OCI-LY7 (cell line): ENCODE data around the gene RPUSD1. TPM values are rescaled to one million over a fixed set of nuclear protein-coding genes. Genes with fewer than 3 reads are reported as not detected.

Experiments used
- BruUV-seq: library from RNA; stranded (reverse); fragments of 400-500 nt; replicated peaks from 2 replicates; lab custom pipeline; 2021; lab: Mats Ljungman, UMichigan
- CTCF ChIA-PET: fragments of 300-600 bp; sonication (Branson Sonifier 250); formaldehyde crosslinking; loops from one replicate; lab custom pipeline; 2022; ENCODE audit warnings: antibody characterized with exemption; ENCODE audit not compliant: unreplicated experiment; lab: Charles Lee
- POLR2A ChIA-PET: fragments of 300-600 bp; sonication (Branson Sonifier 250); formaldehyde crosslinking; loops from one replicate; lab custom pipeline; 2022; ENCODE audit warnings: antibody characterized with exemption; lab: Charles Lee
- DNase-seq: peaks from one replicate; pipeline ENCODE4 v3.0.0-alpha.2; 2015; ENCODE audit warnings: low spot score
- H2AFZ ChIP-seq: fragments of 200-600 bp; sonication (generic), shearing (Covaris generic); 2 replicates; pipeline ENCODE4 v1.6.1; 2014; ENCODE audit warnings: mild to moderate bottlenecking, antibody characterized with exemption, low read length, moderate library complexity
- H3K27ac ChIP-seq: fragments of 200-600 bp; sonication (generic); 2 replicates; pipeline ENCODE4 v1.5.1; 2014; ENCODE audit warnings: mixed run types, low read depth, mild to moderate bottlenecking, moderate library complexity, low read length, inconsistent platforms; ENCODE audit not compliant: poor library complexity, severe bottlenecking
- H3K36me3 ChIP-seq: fragments of 200-600 bp; sonication (generic); 2 replicates; pipeline ENCODE4 v1.6.1; 2014; ENCODE audit warnings: mild to moderate bottlenecking, antibody characterized with exemption, low read length, moderate library complexity, mixed read lengths; ENCODE audit not compliant: insufficient read depth
- H3K4me1 ChIP-seq: fragments of 200-600 bp; sonication (generic); 2 replicates; pipeline ENCODE4 v1.5.1; 2014; ENCODE audit warnings: mild to moderate bottlenecking, low read length; ENCODE audit not compliant: insufficient read depth, poor library complexity, severe bottlenecking
- H3K4me2 ChIP-seq: fragments of 200-600 bp; sonication (generic); 2 replicates; pipeline ENCODE4 v1.6.1; 2014; ENCODE audit warnings: mild to moderate bottlenecking, low read length
- H3K4me3 ChIP-seq: fragments of 200-600 bp; sonication (generic); 2 replicates; pipeline ENCODE4 v1.5.1; 2014; ENCODE audit warnings: mild to moderate bottlenecking, low read depth, low read length; ENCODE audit not compliant: poor library complexity, severe bottlenecking
- H3K79me2 ChIP-seq: fragments of 200-600 bp; sonication (generic); 2 replicates; pipeline ENCODE4 v1.6.1; 2016; ENCODE audit warnings: low read depth, mild to moderate bottlenecking, low read length, moderate library complexity, mixed read lengths; ENCODE audit not compliant: insufficient read depth
- H3K9me2 ChIP-seq: fragments of 200-600 bp; sonication (generic); 2 replicates; pipeline ENCODE4 v1.6.1; 2016; ENCODE audit warnings: mild to moderate bottlenecking, low read length, mixed read lengths; ENCODE audit not compliant: insufficient read depth
- H3K9me3 ChIP-seq: fragments of 200-600 bp; sonication (generic); 2 replicates; pipeline ENCODE4 v1.6.1; 2014; ENCODE audit warnings: mild to moderate bottlenecking, mixed run types, low read length, mixed read lengths
- H4K20me1 ChIP-seq: fragments of 200-600 bp; sonication (generic); 2 replicates; pipeline ENCODE4 v1.6.1; 2014; ENCODE audit warnings: mild to moderate bottlenecking, antibody characterized with exemption, low read length, moderate library complexity, mixed read lengths; ENCODE audit not compliant: insufficient read depth
- EZH2phosphoT487 ChIP-seq: fragments of 200-600 bp; sonication (generic); IDR thresholded peaks from 2 replicates; pipeline ENCODE4 v1.6.1; 2018; ENCODE audit warnings: low read depth, borderline replicate concordance, mild to moderate bottlenecking, mixed run types, antibody characterized with exemption, low read length, moderate library complexity, mixed read lengths
- intact Hi-C: fragments of 100-400 bp; cut with micrococcal nuclease; formaldehyde crosslinking; loops from one replicate; pipeline ENCODE4 v1.10.0; 2022; ENCODE audit not compliant: unreplicated experiment
- total RNA-seq, 2 experiments: library from RNA; depleted of rRNA in 1 of 2; stranded (reverse); fragments of >200 nt in 1 of 2; shearing (Covaris generic) in 1 of 2; gene quantifications; 2 replicates each; pipeline ENCODE4 v1.2.3, GENCODE V29; 2014 to 2022
- TF ChIP-seq, protein P1 (sequence below): fragments of 200-600 bp; sonication (generic); conservative IDR thresholded peaks from 2 replicates; pipeline ENCODE4 v1.5.1; 2014; ENCODE audit warnings: mild to moderate bottlenecking, antibody characterized with exemption, low read length, moderate library complexity, mixed read lengths

Gene RPUSD1
- total RNA-seq, 2 experiments from 2014 or later = 48.6 to 64.1 TPM

DNA sequence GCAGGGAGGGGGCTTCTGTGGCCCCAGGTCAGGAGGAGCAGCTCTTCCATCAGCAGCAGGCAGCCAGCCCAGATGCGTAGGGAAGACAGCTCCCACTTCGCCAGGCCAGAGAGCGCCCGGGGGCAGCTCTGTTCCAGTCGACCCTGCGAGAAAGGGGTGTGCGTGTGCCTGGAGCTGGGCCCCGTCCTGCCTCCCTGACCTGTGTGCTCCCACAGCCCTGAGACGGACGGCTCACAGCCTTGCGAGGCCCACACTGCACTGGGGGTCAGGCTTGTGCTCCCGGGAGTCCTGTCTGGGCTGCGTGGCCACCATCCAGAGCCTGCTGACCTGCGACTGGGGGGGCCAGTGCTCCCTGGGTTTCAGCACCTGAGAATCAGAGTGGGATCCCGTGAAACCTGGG is 28.1 kb downstream of the RPUSD1 start:
- Histone ChIP-seq H3K4me2 (no peak overlapping the region), H3K27ac (no peak overlapping the region), H4K20me1 (no peaks in the 10 kb centered on the region), H3K9me2 (no peaks in the 10 kb centered on the region), H3K4me1 (no peaks in the 10 kb centered on the region), H3K79me2 (no peaks in the 10 kb centered on the region), H3K36me3 (no peaks in the 10 kb centered on the region), H3K4me3 (no peak overlapping the region), H3K9me3 (no peaks in the 10 kb centered on the region), H2AFZ (no peak overlapping the region)
- no TSS peak for BruUV-seq
- no peak for DNase-seq
- TF ChIP-seq EZH2phosphoT487 = no peak
- TF ChIP-seq, protein P1, sequence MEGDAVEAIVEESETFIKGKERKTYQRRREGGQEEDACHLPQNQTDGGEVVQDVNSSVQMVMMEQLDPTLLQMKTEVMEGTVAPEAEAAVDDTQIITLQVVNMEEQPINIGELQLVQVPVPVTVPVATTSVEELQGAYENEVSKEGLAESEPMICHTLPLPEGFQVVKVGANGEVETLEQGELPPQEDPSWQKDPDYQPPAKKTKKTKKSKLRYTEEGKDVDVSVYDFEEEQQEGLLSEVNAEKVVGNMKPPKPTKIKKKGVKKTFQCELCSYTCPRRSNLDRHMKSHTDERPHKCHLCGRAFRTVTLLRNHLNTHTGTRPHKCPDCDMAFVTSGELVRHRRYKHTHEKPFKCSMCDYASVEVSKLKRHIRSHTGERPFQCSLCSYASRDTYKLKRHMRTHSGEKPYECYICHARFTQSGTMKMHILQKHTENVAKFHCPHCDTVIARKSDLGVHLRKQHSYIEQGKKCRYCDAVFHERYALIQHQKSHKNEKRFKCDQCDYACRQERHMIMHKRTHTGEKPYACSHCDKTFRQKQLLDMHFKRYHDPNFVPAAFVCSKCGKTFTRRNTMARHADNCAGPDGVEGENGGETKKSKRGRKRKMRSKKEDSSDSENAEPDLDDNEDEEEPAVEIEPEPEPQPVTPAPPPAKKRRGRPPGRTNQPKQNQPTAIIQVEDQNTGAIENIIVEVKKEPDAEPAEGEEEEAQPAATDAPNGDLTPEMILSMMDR = no peak
- ChIA-PET CTCF (no interaction called here), POLR2A (no interaction called here)
- intact Hi-C loops = no loop called here

DNA sequence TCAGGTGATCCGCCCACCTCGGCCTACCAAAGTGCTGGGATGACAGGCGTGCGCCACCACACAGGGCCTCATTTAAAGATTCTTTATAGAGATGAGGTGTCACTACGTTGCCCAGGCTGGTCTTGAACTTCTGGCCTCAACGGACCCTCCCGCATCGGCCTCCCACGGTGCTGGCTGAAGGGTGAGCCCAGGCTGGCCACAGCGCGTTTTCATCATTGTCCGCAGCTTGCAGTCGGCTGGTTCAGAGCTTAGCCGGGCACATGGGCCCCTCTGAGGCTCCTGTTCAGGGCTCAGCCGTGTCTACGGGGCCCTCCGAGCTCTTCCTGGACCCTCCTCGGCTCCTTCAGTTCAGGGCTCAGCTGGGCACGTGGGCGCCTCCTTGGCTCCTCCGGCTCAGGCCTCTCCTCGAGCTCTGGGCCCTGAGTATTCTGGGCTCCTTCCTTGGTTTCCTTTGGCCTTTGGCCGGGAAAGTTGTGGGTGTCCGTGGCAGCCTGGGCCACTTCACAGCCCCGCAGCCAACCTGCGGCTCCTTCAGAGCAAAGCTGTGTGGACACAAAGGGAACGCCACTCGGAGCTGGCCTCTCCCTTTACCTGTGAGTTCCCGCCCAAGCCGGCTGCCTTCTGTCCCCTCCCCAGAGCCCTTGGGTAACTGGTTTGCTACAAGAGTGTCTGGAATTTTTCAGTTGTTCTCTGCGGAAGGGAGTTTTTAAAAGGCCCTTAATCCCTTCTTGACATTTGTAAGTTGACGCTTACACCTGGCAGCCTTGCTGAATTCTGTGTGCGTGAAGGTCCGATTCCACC is 28.9 kb downstream of the RPUSD1 start:
- TF ChIP-seq, protein P1 = no peak
- TF ChIP-seq EZH2phosphoT487 = no peak
- ChIA-PET POLR2A (no interaction called here), CTCF (no interaction called here)
- no peak overlapping the region for H3K4me2 ChIP-seq
- no peaks in the 10 kb centered on the region for H3K79me2 ChIP-seq
- DNase-seq = no peak
- no peaks in the 10 kb centered on the region for H4K20me1 ChIP-seq
- no peaks in the 10 kb centered on the region for H3K9me2 ChIP-seq
- no peak overlapping the region for H3K27ac ChIP-seq
- H2AFZ ChIP-seq = no peak overlapping the region
- BruUV-seq = no TSS peak
- no peaks in the 10 kb centered on the region for H3K4me1 ChIP-seq
- no peaks in the 10 kb centered on the region for H3K36me3 ChIP-seq
- intact Hi-C loops = no loop called here
- no peaks in the 10 kb centered on the region for H3K9me3 ChIP-seq
- no peak overlapping the region for H3K4me3 ChIP-seq

DNA sequence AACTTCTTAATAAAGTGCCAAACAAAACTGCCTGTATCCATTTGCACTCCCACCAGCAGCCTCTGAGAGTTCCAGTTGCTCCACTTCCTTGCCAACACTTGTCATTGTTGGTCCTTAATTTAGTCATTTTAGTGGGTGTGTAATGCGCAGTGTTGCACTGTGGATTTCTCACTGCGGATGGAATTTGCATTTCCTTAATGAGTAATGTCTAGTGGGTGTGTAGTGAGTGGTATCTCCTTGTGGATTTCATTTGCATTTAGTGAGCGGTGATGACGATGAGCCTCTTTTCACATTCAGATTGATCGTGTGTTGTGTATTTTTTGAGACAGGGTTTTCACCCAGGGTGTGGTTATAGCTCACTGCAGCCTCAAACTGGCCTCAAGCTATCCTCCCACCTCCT is 31.8 kb downstream of the RPUSD1 start:
- H3K27ac ChIP-seq = no peak overlapping the region
- no TSS peak for BruUV-seq
- no peaks in the 10 kb centered on the region for H3K36me3 ChIP-seq
- no peak for DNase-seq
- no peaks in the 10 kb centered on the region for H3K79me2 ChIP-seq
- H3K4me3 ChIP-seq = no peak overlapping the region
- no peaks in the 10 kb centered on the region for H4K20me1 ChIP-seq
- no peak overlapping the region for H3K4me2 ChIP-seq
- no peaks in the 10 kb centered on the region for H3K9me2 ChIP-seq
- no peak overlapping the region for H2AFZ ChIP-seq
- no peaks in the 10 kb centered on the region for H3K9me3 ChIP-seq
- intact Hi-C loops = no loop called here
- H3K4me1 ChIP-seq = no peaks in the 10 kb centered on the region
- TF ChIP-seq, protein P1 = no peak
- TF ChIP-seq EZH2phosphoT487 = no peak
- ChIA-PET POLR2A (no interaction called here), CTCF (no interaction called here)
